MM.1S (cell line): ENCODE results near the gene MIOX.
A peak's percentile ranks its signal among the peaks of the same experiment; 100 is the strongest.

Experiments
- DNase-seq: peaks from one replicate; pipeline ENCODE4 v3.0.0-alpha.2; 2015
- H2AFZ ChIP-seq: fragments of 300-600 bp; sonication (generic); 2 replicates; pipeline ENCODE4 v1.6.0; 2016; ENCODE audit warnings: antibody characterized with exemption, low read length
- H3F3A ChIP-seq: fragments of 300-600 bp; sonication (generic); 2 replicates; pipeline ENCODE4 v1.6.1; 2016; ENCODE audit warnings: mild to moderate bottlenecking, antibody characterized with exemption, low read length, moderate library complexity, mixed read lengths; ENCODE audit not compliant: insufficient read depth
- H3K27ac ChIP-seq: fragments of 300-600 bp; sonication (generic); 2 replicates; pipeline ENCODE4 v1.5.1; 2016; ENCODE audit warnings: mild to moderate bottlenecking, low read length
- H3K27me3 ChIP-seq: fragments of 300-600 bp; sonication (generic); replicated peaks from 2 replicates; pipeline ENCODE4 v1.6.0; 2016; ENCODE audit warnings: low read length; ENCODE audit not compliant: insufficient read depth
- H3K36me3 ChIP-seq: fragments of 300-600 bp; sonication (generic); replicated peaks from 2 replicates; pipeline ENCODE4 v1.6.1; 2016; ENCODE audit warnings: mild to moderate bottlenecking, low read length, mixed read lengths; ENCODE audit not compliant: insufficient read depth
- H3K4me1 ChIP-seq: fragments of 300-600 bp; sonication (generic); 2 replicates; pipeline ENCODE4 v1.6.1; 2016; ENCODE audit warnings: low read length, mixed read lengths
- H3K4me2 ChIP-seq: fragments of 300-600 bp; sonication (generic); 2 replicates; pipeline ENCODE4 v1.6.0; 2016; ENCODE audit warnings: low read depth, low read length
- H3K4me3 ChIP-seq: fragments of 300-600 bp; sonication (generic); 2 replicates; pipeline ENCODE4 v1.5.1; 2016; ENCODE audit warnings: low read length, mixed read lengths
- H3K79me2 ChIP-seq: fragments of 300-600 bp; sonication (generic); 2 replicates; pipeline ENCODE4 v1.6.1; 2016; ENCODE audit warnings: mixed run types, low read length, mixed read lengths
- H3K9ac ChIP-seq: fragments of 300-600 bp; sonication (generic); 2 replicates; pipeline ENCODE4 v1.6.1; 2016; ENCODE audit warnings: low read length, mixed read lengths
- H3K9me2 ChIP-seq: fragments of 300-600 bp; sonication (generic); replicated peaks from 2 replicates; pipeline ENCODE4 v1.6.1; 2016; ENCODE audit warnings: mild to moderate bottlenecking, low read length, mixed read lengths; ENCODE audit not compliant: insufficient read depth
- H3K9me3 ChIP-seq: fragments of 300-600 bp; sonication (generic); replicated peaks from 2 replicates; pipeline ENCODE4 v1.6.1; 2016; ENCODE audit warnings: mild to moderate bottlenecking, low read length, mixed read lengths; ENCODE audit not compliant: insufficient read depth
- H4K20me1 ChIP-seq: fragments of 300-600 bp; sonication (generic); 2 replicates; pipeline ENCODE4 v1.6.1; 2016; ENCODE audit warnings: mild to moderate bottlenecking, low read length, moderate library complexity, mixed read lengths; ENCODE audit not compliant: insufficient read depth
- EZH2 ChIP-seq: fragments of 300-600 bp; sonication (generic); optimal IDR thresholded peaks from 2 replicates; pipeline ENCODE3; 2017; ENCODE audit warnings: low read depth, mild to moderate bottlenecking, antibody characterized with exemption, low read length, mixed read lengths
- EZH2phosphoT487 ChIP-seq: fragments of 300-600 bp; sonication (generic); IDR thresholded peaks from 2 replicates; pipeline ENCODE4 v1.6.1; 2018; ENCODE audit warnings: antibody characterized with exemption, low read length
- TF ChIP-seq, protein P1 (sequence below): fragments of 300-600 bp; sonication (generic); IDR thresholded peaks from 2 replicates; pipeline ENCODE4 v1.5.1; 2016; ENCODE audit warnings: antibody characterized with exemption, low read length, mixed read lengths

Gene MIOX

GRCh38 chr22:50477923-50478322 is 8.7 kb upstream of the MIOX start:
- DNase-seq = no peak
- Histone ChIP-seq H4K20me1 (peaks cover 4% of the 10 kb centered on the region; the same call in 1 of the 2 replicates), H3K36me3 (no peaks in the 10 kb centered on the region), H3K9me3 (no peaks in the 10 kb centered on the region), H2AFZ (no peak overlapping the region), H3K4me3 (no peak overlapping the region), H3K9ac (no peak overlapping the region), H3K79me2 (peaks cover 17% of the 10 kb centered on the region), H3K27me3 (peaks cover 14% of the 10 kb centered on the region), H3K4me2 (no peak overlapping the region), H3K27ac (no peak overlapping the region), H3F3A (no peaks in the 10 kb centered on the region), H3K9me2 (no peaks in the 10 kb centered on the region), H3K4me1 (peaks cover 11% of the 10 kb centered on the region)
- TF ChIP-seq EZH2phosphoT487 = no peak
- no peak for TF ChIP-seq EZH2

DNA sequence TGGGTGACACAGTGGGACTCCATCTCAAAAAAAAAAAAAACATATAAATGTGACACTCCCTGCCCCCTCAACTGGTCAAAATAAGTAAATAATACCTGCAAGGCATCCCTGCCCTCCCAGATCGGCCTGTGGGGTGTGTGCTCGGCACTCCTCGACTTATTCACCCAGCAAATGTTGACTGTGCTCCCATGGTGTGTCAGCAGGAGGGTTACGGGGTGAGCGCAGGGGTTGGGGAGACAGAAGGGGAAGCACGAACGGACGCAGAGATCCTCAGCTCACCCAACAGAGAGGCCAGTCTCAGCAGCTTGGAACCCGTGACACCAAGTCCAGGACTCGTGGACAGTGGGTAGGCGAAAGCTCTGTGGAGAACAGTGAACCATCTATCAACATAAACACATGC is 6.9 kb upstream of the MIOX start:
- H3K4me3 ChIP-seq = no peak overlapping the region
- DNase-seq = no peak
- peaks cover 14% of the 10 kb centered on the region for H3K27me3 ChIP-seq
- no peak overlapping the region for H2AFZ ChIP-seq
- H3K9me2 ChIP-seq = no peaks in the 10 kb centered on the region
- H3K9ac ChIP-seq = no peak overlapping the region
- H3K79me2 ChIP-seq = no peaks in the 10 kb centered on the region
- H3F3A ChIP-seq = no peaks in the 10 kb centered on the region
- 0 out of 2 replicates have a peak, but pooled peaks cover 3% of the 10 kb centered on the region for H3K4me1 ChIP-seq
- no peaks in the 10 kb centered on the region for H4K20me1 ChIP-seq
- no peaks in the 10 kb centered on the region for H3K9me3 ChIP-seq
- H3K4me2 ChIP-seq = no peak overlapping the region
- H3K27ac ChIP-seq = no peak overlapping the region
- TF ChIP-seq EZH2phosphoT487 (no peak), EZH2 (no peak)
- TF ChIP-seq, protein P1, sequence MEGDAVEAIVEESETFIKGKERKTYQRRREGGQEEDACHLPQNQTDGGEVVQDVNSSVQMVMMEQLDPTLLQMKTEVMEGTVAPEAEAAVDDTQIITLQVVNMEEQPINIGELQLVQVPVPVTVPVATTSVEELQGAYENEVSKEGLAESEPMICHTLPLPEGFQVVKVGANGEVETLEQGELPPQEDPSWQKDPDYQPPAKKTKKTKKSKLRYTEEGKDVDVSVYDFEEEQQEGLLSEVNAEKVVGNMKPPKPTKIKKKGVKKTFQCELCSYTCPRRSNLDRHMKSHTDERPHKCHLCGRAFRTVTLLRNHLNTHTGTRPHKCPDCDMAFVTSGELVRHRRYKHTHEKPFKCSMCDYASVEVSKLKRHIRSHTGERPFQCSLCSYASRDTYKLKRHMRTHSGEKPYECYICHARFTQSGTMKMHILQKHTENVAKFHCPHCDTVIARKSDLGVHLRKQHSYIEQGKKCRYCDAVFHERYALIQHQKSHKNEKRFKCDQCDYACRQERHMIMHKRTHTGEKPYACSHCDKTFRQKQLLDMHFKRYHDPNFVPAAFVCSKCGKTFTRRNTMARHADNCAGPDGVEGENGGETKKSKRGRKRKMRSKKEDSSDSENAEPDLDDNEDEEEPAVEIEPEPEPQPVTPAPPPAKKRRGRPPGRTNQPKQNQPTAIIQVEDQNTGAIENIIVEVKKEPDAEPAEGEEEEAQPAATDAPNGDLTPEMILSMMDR = no peak
- no peaks in the 10 kb centered on the region for H3K36me3 ChIP-seq

GRCh38 chr22:50481045-50481439 is 5.6 kb upstream of the MIOX start:
- Histone ChIP-seq H3K9ac (no peak overlapping the region; the same call in 1 of the 2 replicates), H3K27ac (no peak overlapping the region), H3K27me3 (peaks cover 14% of the 10 kb centered on the region), H3K79me2 (no peaks in the 10 kb centered on the region), H4K20me1 (no peaks in the 10 kb centered on the region), H3K4me2 (peak overlapping the region; percentile 68; the same call in 1 of the 2 replicates), H3K9me3 (no peaks in the 10 kb centered on the region), H3K36me3 (no peaks in the 10 kb centered on the region), H3K4me3 (peak overlapping the region; percentile 69), H2AFZ (peak overlapping the region; percentile 58; the same call in 1 of the 2 replicates), H3K9me2 (no peaks in the 10 kb centered on the region), H3F3A (no peaks in the 10 kb centered on the region), H3K4me1 (no peaks in the 10 kb centered on the region)
- TF ChIP-seq, protein P1 = no peak
- TF ChIP-seq EZH2phosphoT487 (no peak), EZH2 (no peak)
- DNase-seq = no peak

DNA sequence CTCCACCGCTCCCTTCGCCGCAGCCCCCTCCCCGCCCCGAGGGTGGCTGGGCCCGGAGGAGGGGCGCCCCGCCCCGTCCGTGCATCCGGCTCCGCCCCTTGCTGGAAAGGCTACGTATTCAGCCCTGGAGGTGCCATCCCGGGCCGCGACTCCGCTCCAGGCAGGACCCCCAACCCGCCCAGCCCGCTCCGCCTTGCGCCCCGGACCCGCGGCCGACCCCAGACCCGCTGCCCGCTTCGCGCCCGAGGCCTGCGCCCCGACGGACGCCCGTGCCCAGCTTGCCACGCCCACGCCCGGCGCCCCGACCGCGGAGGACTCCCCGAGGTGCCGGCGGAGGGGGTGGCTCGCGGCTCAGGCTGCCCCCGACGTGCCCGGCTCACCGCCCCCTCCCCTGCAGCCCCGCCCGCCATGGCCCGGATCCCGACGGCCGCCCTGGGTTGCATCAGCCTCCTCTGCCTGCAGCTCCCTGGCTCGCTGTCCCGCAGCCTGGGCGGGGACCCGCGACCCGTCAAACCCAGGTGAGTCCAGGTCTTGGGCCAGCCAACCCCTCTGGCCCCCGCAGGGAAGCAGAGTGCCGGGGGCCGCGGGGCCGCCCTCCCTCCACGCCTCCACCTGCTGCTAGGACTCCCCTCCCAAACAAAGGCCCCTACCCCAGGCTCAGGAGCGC is 5.1 kb upstream of the MIOX start, which contains the start of gene ADM2:
Gene ADM2 (plus strand): TSS at position 104 of the 667 bp plus-strand sequence. CDS start 305 bp downstream, at position 409.
- peak within 1 kb of the TSS; percentile 85 for H2AFZ ChIP-seq

More for the DNA sequence above, 5.1 kb upstream of the MIOX start, which contains the start of gene ADM2:
- Histone ChIP-seq H3K4me3 (peak within 1 kb of the TSS; percentile 69), H3K9me2 (no peaks in the 10 kb centered on the region), H3K9me3 (no peaks in the 10 kb centered on the region), H3K9ac (peak within 1 kb of the TSS; percentile 56; the same call in 1 of the 2 replicates), H3K4me1 (no peaks in the 10 kb centered on the region), H3K36me3 (no peaks in the 10 kb centered on the region), H3K4me2 (peak within 1 kb of the TSS; percentile 68), H4K20me1 (no peaks in the 10 kb centered on the region), H3K79me2 (no peaks in the 10 kb centered on the region), H3F3A (no peaks in the 10 kb centered on the region), H3K27me3 (peaks cover 14% of the 10 kb centered on the region), H3K27ac (no peak within 1 kb of the TSS)
- TF ChIP-seq EZH2phosphoT487 (no peak), EZH2 (no peak)
- no peak for DNase-seq
